Transverse colon (tissue), 4 donors: ENCODE results near the gene CCNB2.

Experiments used
- CTCF ChIP-seq, 5 experiments: fragments of 200-600 bp in 3 of 5; fragments of 450-650 bp in 2 of 5; sonication (generic) in 3 of 5; IDR thresholded peaks; 1 replicate in 2 of 5; 2 replicates in 3 of 5; pipeline ENCODE4 v1.5.1; 2016 to 2017; ENCODE audit warnings: antibody characterized with exemption in 5 of 5, inconsistent platforms in 3 of 5, mild to moderate bottlenecking in 2 of 5, moderate library complexity in 1 of 5
- EP300 ChIP-seq: sonication (generic); formaldehyde crosslinking; IDR thresholded peaks from one replicate; pipeline ENCODE4 v1.6.1; 2017; ENCODE audit warnings: antibody characterized with exemption, low read depth
- POLR2A ChIP-seq: fragments of 450-650 bp; IDR thresholded peaks from one replicate; pipeline ENCODE4 v1.6.1; 2016; ENCODE audit warnings: antibody characterized with exemption, mild to moderate bottlenecking, moderate library complexity
- POLR2AphosphoS5 ChIP-seq, 3 donors: sonication (generic); formaldehyde crosslinking; IDR thresholded peaks; one replicate each; pipeline ENCODE4 v1.6.1; 2016; ENCODE audit warnings: antibody characterized with exemption in 3 of 3

- TF ChIP-seq POLR2AphosphoS5 (IDR thresholded peaks at IDR 0.05) (no peak), CTCF (IDR thresholded peaks at IDR 0.05) (no peak), POLR2A (no peak), EP300 (no peak)
These were observed 66.1 kb downstream of the CCNB2 start for GRCh38 chr15:59171067-59171397.
